Measurements from ENCODE around the gene METAP2. TPM values are rescaled to one million over a fixed set of nuclear protein-coding genes. Genes with fewer than 3 reads are reported as not detected.

METAP2 gene
- total RNA-seq, 1 experiment from 2014 or later: 127 TPM

- no peaks in the 10 kb centered on the region for H3K27me3 ChIP-seq (ENCODE audit: insufficient read depth, low read length)
- DNase-seq (ENCODE audit: low read depth, low spot score) (no peak), ATAC-seq (no peak)
- no peaks in the 10 kb centered on the region for H3K9me2 ChIP-seq (ENCODE audit: insufficient read depth)
- no peaks in the 10 kb centered on the region for H3K9me3 ChIP-seq (ENCODE audit: control insufficient read depth in 1 of 2, insufficient read depth in 1 of 2, low read depth in 1 of 2, low read length in 2 of 2)
- ChIA-PET CTCF (no interaction called here), POLR2A (no interaction called here), RAD21 (ENCODE audit: low non-redundant PET in 1 of 2, low total read pairs in 2 of 2, uncharacterized antibody in 2 of 2, unreplicated experiment in 2 of 2) (no interaction called here)
- H2AFZ ChIP-seq (ENCODE audit: low read depth, low read length, poor library complexity, severe bottlenecking): no peak overlapping the region
- BruUV-seq (replicated peaks): no TSS peak
- H3K27ac ChIP-seq (ENCODE audit: low read depth, low read length): no peak overlapping the region
- H3K79me2 ChIP-seq (ENCODE audit: insufficient read depth, low read length): no peaks in the 10 kb centered on the region
- no peaks in the 10 kb centered on the region for H4K20me1 ChIP-seq (ENCODE audit: insufficient read depth)
- no peak for TF ChIP-seq EZH2phosphoT487 (IDR thresholded peaks at IDR 0.05; ENCODE audit: borderline replicate concordance)
- TF ChIP-seq POLR2AphosphoS5 (IDR thresholded peaks at IDR 0.05; ENCODE audit: low read depth, low read length): no peak
- no peak for TF ChIP-seq ZNF274 (IDR thresholded peaks at IDR 0.05; ENCODE audit: low read depth, low read length)
- no peak for TF ChIP-seq TCF7L2 (IDR thresholded peaks at IDR 0.05; ENCODE audit: borderline replicate concordance, extremely low read depth, insufficient read depth, insufficient read length)
- TF ChIP-seq, protein P1, sequence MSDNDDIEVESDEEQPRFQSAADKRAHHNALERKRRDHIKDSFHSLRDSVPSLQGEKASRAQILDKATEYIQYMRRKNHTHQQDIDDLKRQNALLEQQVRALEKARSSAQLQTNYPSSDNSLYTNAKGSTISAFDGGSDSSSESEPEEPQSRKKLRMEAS (IDR thresholded peaks at IDR 0.05): no peak
- TF ChIP-seq RAD21 (IDR thresholded peaks at IDR 0.05; ENCODE audit: low read depth): no peak
- no peak for TF ChIP-seq CEBPB (IDR thresholded peaks at IDR 0.05; ENCODE audit: low read depth)
- TF ChIP-seq, protein P2, sequence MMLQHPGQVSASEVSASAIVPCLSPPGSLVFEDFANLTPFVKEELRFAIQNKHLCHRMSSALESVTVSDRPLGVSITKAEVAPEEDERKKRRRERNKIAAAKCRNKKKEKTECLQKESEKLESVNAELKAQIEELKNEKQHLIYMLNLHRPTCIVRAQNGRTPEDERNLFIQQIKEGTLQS (IDR thresholded peaks at IDR 0.05): no peak
- TF ChIP-seq FOSL1 (IDR thresholded peaks at IDR 0.05; ENCODE audit: low read depth): no peak
- no peak for TF ChIP-seq YY1 (IDR thresholded peaks at IDR 0.05; ENCODE audit: extremely low read depth, insufficient replicate concordance, low read depth, low read length)
- TF ChIP-seq ELF1 (IDR thresholded peaks at IDR 0.05; ENCODE audit: borderline replicate concordance, low read depth): no peak
- TF ChIP-seq, protein P3, sequence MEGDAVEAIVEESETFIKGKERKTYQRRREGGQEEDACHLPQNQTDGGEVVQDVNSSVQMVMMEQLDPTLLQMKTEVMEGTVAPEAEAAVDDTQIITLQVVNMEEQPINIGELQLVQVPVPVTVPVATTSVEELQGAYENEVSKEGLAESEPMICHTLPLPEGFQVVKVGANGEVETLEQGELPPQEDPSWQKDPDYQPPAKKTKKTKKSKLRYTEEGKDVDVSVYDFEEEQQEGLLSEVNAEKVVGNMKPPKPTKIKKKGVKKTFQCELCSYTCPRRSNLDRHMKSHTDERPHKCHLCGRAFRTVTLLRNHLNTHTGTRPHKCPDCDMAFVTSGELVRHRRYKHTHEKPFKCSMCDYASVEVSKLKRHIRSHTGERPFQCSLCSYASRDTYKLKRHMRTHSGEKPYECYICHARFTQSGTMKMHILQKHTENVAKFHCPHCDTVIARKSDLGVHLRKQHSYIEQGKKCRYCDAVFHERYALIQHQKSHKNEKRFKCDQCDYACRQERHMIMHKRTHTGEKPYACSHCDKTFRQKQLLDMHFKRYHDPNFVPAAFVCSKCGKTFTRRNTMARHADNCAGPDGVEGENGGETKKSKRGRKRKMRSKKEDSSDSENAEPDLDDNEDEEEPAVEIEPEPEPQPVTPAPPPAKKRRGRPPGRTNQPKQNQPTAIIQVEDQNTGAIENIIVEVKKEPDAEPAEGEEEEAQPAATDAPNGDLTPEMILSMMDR (IDR thresholded peaks at IDR 0.05 in 2 of 3, conservative IDR thresholded peaks at IDR 0.05 in 1 of 3; ENCODE audit: borderline replicate concordance in 1 of 3, insufficient read depth in 1 of 3, low read depth in 2 of 3, low read length in 2 of 3): no peak
- no peak for TF ChIP-seq ZFX (IDR thresholded peaks at IDR 0.05)
- intact Hi-C loops (cut with micrococcal nuclease): no loop called here
- H3K9ac ChIP-seq (ENCODE audit: low read length): no peak overlapping the region
- no peaks in the 10 kb centered on the region for H3K36me3 ChIP-seq (ENCODE audit: control insufficient read depth in 1 of 2, insufficient read depth in 2 of 2, low read length in 2 of 2)
- H3K4me2 ChIP-seq (ENCODE audit: low read length): no peak overlapping the region
- no peak overlapping the region for H3K4me3 ChIP-seq (replicated peaks in 1 of 2; ENCODE audit: low read depth in 1 of 2, low read length in 2 of 2)
- H3K4me1 ChIP-seq (ENCODE audit: control insufficient read depth in 1 of 2, insufficient read depth in 2 of 2, low read length in 2 of 2): no peaks in the 10 kb centered on the region
Observed at GRCh38 chr12:95520816-95521215, 46.9 kb downstream of the METAP2 start.

Measured in HCT116 (cell line).